GM18520 (cell line): ENCODE data around the gene KIF16B.
"Not testable (repeated sequence)": the region's sequence is repeated elsewhere in the genome, so short reads cannot be mapped to it uniquely, and the experiment has no call there.

Experiments
- ATAC-seq: cut with Tn5 transposase; IDR thresholded peaks from one replicate; pipeline ENCODE4 v1.9.1; 2021; ENCODE audit not compliant: unreplicated experiment

The KIF16B gene

GRCh38 chr20:16226961-16227360 lies 346.3 kb downstream of the KIF16B start:
- not testable (repeated sequence) for ATAC-seq

- no peak for ATAC-seq
Measured at GRCh38 chr20:16224836-16225235, 348.4 kb downstream of the KIF16B start.

- no peak for ATAC-seq
Measured at GRCh38 chr20:16222859-16223411, 350.3 kb downstream of the KIF16B start.
